Naive B cell (primary cell): ENCODE data around the gene NCS1. TPM values are rescaled to one million over a fixed set of nuclear protein-coding genes. Genes with fewer than 3 reads are reported as not detected.

Experiments
- ATAC-seq, 2 donors: fragments of 150-1000 bp; cut with Tn5 transposase; 2 replicates each; pipeline ENCODE4 v1.10.0; 2021; ENCODE audit warnings: low read depth in 2 of 2, mild to moderate bottlenecking in 2 of 2, moderate library complexity in 2 of 2
- DNase-seq: peaks from one replicate; pipeline ENCODE4 v3.0.0; 2022
- H3K27ac Mint-ChIP-seq, 6 donors: one replicate each; pipeline ENCODE4 v1.8.0; 2020 to 2022; ENCODE audit warnings: mild to moderate bottlenecking in 6 of 6, mixed read lengths in 6 of 6, moderate library complexity in 5 of 6, inconsistent platforms in 2 of 6
- H3K27me3 Mint-ChIP-seq, 3 donors: one replicate each; pipeline ENCODE4 v1.8.0; 2021 to 2022; ENCODE audit warnings: mixed read lengths in 3 of 3, mild to moderate bottlenecking in 1 of 3
- H3K36me3 Mint-ChIP-seq, 2 donors: one replicate each; pipeline ENCODE4 v1.8.0; 2020 to 2022; ENCODE audit warnings: mixed read lengths in 2 of 2, inconsistent platforms in 1 of 2, mild to moderate bottlenecking in 1 of 2
- H3K4me1 Mint-ChIP-seq, 3 donors: one replicate each; pipeline ENCODE4 v1.8.0; 2020 to 2022; ENCODE audit warnings: mixed read lengths in 3 of 3, inconsistent platforms in 1 of 3, mild to moderate bottlenecking in 1 of 3, moderate library complexity in 1 of 3
- H3K4me3 Mint-ChIP-seq, 8 donors: one replicate each; pipeline ENCODE4 v1.8.0; 2020 to 2022; ENCODE audit warnings: mild to moderate bottlenecking in 8 of 8, mixed read lengths in 8 of 8, moderate library complexity in 8 of 8, inconsistent platforms in 2 of 8
- H3K9me3 Mint-ChIP-seq, 7 donors: one replicate each; pipeline ENCODE4 v1.8.0; 2020 to 2022; ENCODE audit warnings: mixed read lengths in 7 of 7, mild to moderate bottlenecking in 5 of 7, inconsistent platforms in 2 of 7, moderate library complexity in 1 of 7
- polyA plus RNA-seq, 6 donors: library from polyadenylated mRNA; unstranded; fragments of 300-500 nt; fragmentation: Illumina TruSeq; gene quantifications; one replicate each; pipeline ENCODE4 v1.2.3, GENCODE V29; 2021; ENCODE audit warnings: low read depth in 6 of 6

NCS1 gene
- polyA plus RNA-seq, 6 donors from 2014 or later, result 0.04 TPM; not detected in 5

DNA sequence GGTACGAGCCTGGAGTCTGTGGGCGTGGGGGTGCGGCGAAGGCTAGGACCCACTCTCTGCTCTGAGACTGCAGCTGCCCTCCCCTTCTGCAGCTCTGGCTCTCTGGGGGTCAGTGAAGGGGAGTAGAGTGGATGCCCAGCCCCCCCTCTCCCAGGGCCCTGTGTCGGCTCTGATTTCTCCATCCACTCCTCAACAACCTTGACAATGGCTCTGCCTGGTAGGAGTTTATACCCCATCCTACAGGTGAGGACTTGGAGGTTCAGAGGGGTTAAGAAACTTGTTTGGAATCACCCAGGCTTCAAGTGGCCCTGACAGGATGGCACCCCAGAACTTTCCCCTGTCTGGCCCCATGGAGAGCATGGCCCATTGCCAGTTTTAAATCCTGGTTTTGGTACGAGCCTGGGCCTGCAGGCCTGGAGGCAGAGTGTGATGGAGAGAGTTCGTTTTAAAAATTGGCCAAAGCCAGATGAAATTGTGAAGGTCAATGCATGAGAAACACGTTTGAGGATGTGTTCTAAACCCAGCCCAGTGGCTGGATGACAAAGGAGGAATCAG, 22.3 kb downstream of the NCS1 start:
- no peaks in the 10 kb centered on the region for H3K4me1 Mint-ChIP-seq
- H3K36me3 Mint-ChIP-seq, result no peaks in the 10 kb centered on the region
- no peak for ATAC-seq
- no peak for DNase-seq
- H3K4me3 Mint-ChIP-seq, result no peak overlapping the region
- peaks cover 0 to 40% (median 27%) of the 10 kb centered on the region in 3 donors for H3K27me3 Mint-ChIP-seq
- H3K27ac Mint-ChIP-seq, result no peak overlapping the region
- H3K9me3 Mint-ChIP-seq, result no peaks in the 10 kb centered on the region

DNA sequence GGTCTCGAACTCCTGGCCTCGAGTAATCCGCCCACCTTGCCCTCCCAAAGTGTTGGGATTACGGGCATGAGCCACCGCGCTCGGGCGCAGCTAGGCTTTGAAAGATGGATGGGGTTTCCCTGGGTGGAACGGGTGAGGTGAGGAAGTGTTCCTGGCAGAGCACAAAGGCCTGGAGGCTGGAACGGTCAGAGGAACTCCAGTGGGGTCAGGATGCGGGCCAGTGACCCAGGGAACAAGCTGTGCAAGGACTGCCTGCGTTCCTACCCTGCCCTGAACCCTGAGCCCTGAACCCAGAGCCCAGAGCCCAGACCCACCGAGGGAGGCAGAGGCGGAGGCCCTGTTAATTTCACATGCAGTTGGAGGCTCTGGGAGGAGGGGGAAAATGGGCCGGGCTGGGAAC, 23.4 kb downstream of the NCS1 start:
- no peaks in the 10 kb centered on the region for H3K4me1 Mint-ChIP-seq
- ATAC-seq (no peak), DNase-seq (no peak)
- H3K27ac Mint-ChIP-seq, result no peak overlapping the region
- peaks cover 0 to 40% (median 27%) of the 10 kb centered on the region in 3 donors for H3K27me3 Mint-ChIP-seq
- no peaks in the 10 kb centered on the region for H3K9me3 Mint-ChIP-seq
- no peaks in the 10 kb centered on the region for H3K36me3 Mint-ChIP-seq
- no peak overlapping the region for H3K4me3 Mint-ChIP-seq

DNA sequence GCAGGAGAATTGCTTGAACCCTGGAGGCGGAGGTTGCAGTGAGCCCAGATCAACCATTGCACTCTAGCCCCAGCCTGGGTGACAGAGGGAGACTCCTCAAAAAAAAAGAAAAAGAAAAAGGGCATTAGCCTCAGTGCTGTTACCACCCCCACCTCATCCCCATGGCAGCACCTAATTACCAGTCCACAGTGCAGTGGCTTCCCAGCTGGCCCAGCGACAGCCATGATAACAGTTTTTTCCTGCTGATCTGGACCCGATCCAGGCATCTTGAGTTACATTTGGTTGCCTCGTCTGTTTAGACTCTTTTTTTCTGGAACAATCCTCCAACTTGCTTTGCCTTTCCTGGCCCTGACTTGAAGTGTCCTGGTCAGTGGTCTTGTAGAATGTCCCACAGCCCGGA, 24.4 kb downstream of the NCS1 start:
- Mint-ChIP-seq H3K27ac (no peak overlapping the region), H3K9me3 (no peaks in the 10 kb centered on the region), H3K27me3 (peaks cover 0 to 31% (median 23%) of the 10 kb centered on the region in 3 donors), H3K4me3 (no peak overlapping the region), H3K36me3 (no peaks in the 10 kb centered on the region), H3K4me1 (no peaks in the 10 kb centered on the region)
- DNase-seq (no peak), ATAC-seq (no peak)

DNA sequence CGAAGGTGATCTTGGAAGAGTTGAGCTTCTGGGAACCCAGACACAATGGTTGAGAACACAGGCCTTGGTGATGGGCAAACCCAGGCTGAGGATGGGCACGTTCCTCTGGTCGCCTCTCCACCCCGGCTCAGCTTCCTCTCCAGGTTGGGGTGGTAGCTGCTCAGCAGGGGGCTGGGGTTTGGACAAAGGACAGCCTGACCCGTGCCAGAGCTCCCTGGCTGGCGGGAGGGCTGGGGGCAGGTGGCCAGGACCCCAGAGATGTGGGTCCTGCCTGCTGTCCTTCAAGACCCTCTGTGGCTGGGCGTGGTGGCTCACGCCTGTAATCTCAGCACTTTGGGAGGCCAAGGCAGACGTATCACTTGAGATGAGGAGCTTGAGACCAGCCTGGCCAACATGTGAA, 25.2 kb downstream of the NCS1 start:
- DNase-seq (no peak), ATAC-seq (no peak)
- Mint-ChIP-seq H3K4me1 (no peaks in the 10 kb centered on the region), H3K9me3 (no peaks in the 10 kb centered on the region), H3K36me3 (no peaks in the 10 kb centered on the region), H3K27ac (no peak overlapping the region), H3K27me3 (peaks cover 0 to 25% (median 18%) of the 10 kb centered on the region in 3 donors), H3K4me3 (no peak overlapping the region)

DNA sequence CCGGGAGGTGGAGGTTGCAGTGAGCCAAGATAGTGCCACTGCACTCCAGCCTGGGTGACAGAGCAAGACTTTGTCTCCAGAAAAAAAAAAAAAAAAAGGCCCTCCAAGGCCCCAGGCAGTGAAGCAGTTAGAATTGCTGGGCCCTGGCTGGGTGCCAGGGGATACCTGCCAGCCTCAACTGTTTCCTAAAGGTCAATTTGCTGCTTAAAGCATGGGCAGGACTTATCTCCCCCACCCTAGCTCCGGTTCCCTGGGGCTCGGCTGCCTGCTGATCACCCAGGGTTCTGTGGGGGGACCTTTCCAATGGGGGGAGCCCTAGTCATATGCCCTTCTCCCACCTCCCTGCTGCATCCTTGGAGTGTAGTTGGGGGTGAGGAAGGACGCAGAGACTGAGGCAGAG, 25.7 kb downstream of the NCS1 start:
- Mint-ChIP-seq H3K36me3 (no peaks in the 10 kb centered on the region), H3K9me3 (no peaks in the 10 kb centered on the region), H3K27me3 (peaks cover 0 to 20% (median 13%) of the 10 kb centered on the region in 3 donors), H3K4me1 (no peaks in the 10 kb centered on the region), H3K4me3 (no peak overlapping the region), H3K27ac (no peak overlapping the region)
- no peak for DNase-seq
- no peak for ATAC-seq

DNA sequence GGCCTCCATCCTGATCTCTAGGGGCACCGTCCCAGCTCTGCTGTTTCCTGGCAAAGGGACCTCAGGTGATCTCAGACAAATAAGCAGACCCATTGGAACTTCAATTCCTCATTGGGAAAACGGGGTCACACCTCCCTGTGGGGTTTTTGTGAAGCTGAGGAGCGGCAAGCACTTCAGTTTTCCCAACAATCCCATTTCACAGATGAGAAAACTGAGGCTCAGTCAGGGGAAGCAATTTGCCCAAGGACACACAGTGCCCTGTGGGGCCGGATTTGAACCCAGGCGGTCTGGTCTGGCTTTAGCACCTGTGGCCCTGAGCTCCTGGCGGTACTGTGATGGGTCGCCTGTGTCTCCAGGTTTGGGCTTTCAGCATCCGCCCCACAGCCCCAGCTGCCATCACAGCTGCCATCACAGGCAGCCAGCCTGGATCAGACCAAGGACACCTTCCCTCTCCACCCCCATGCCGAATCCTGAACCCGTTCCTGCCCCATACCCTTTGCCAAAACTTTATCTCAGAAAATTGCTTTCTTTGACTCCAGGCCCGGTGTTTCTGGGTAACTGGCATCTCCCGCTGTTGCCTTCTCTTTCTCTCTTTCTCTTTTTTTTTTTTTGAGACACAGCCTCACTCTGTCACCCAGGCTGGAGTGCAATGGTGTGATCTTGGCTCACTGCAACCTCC, 26.4 kb downstream of the NCS1 start:
- Mint-ChIP-seq H3K9me3 (no peaks in the 10 kb centered on the region), H3K27me3 (peaks cover 0 to 12% (median 5%) of the 10 kb centered on the region in 3 donors), H3K4me3 (no peak overlapping the region), H3K4me1 (no peaks in the 10 kb centered on the region), H3K36me3 (no peaks in the 10 kb centered on the region), H3K27ac (peak overlapping the region in 2 of 6 donors; percentile 56 to 80)
- ATAC-seq, result no peak
- no peak for DNase-seq

DNA sequence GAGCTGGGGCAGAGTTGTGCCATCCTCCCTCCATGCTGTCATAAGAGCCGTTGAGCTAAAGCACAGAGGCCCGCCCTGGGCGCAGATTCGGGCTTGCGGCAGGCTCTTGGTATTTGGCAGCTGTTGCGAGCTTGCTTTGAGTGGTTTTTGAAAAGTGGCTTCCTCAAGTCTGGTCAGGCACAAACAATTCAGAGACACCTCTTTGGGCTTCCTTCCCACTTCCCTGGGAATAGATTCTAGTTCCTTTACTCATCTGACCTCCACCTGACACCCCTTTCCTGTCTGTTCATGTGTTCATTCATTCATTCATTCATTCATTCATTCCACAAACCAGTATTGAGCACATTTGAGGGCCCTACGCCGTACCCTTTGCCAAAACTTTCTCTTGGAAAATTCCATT, 27.4 kb downstream of the NCS1 start:
- ATAC-seq (no peak), DNase-seq (no peak)
- H3K27me3 Mint-ChIP-seq, result peaks cover 2 to 6% (median 3%) of the 10 kb centered on the region in 3 donors
- no peaks in the 10 kb centered on the region for H3K9me3 Mint-ChIP-seq
- no peaks in the 10 kb centered on the region for H3K4me1 Mint-ChIP-seq
- H3K4me3 Mint-ChIP-seq, result no peak overlapping the region
- no peak overlapping the region for H3K27ac Mint-ChIP-seq
- H3K36me3 Mint-ChIP-seq, result no peaks in the 10 kb centered on the region

DNA sequence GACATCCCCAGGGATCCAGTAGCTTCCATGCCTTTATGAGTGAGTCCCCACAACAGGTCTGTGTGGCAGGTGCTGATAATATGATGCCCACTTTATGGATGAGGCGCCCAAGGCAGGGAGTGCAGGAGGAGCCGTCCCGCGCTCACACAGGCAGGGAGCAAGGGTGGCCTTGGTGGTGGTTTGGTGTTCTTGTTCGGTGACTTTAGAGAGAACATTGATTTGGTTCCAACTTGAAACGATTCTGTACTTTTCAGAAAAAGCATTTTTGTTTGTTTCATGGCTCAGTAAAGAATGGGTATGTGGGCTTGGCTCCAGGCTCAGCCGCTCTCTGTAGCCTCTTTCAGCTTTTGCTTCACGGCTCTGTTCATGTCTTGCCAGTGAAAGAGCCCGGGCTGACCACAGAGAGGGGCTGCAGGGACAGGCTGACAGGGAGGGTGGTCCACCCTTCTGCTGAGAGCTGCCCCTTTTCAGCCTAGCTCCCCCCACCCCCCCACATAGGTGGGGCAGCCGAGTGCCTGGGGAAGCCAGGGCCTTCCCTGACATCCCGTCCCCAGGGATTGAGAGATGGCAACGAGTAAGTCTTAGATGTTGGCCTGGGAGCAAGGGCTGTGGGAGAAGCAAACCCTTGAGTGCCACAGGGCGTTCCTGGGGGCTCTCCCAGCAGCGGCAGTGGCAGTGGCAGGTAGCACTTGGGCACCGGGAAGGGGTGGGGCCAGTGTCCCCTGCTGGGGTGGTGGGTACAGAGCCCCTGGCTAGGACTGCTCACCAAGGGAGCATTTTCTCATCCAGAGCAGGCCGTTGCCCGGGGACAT, 28.0 kb downstream of the NCS1 start:
- DNase-seq, result no peak
- ATAC-seq, result no peak
- Mint-ChIP-seq H3K27me3 (peaks cover 0 to 9% (median 4%) of the 10 kb centered on the region in 3 donors), H3K4me3 (peak overlapping the region in 1 of 8 donors; percentile 56), H3K4me1 (no peaks in the 10 kb centered on the region), H3K27ac (peak overlapping the region in 1 of 6 donors; percentile 56), H3K9me3 (peaks cover 0 to 2% (median 0%) of the 10 kb centered on the region in 7 donors), H3K36me3 (no peaks in the 10 kb centered on the region)

DNA sequence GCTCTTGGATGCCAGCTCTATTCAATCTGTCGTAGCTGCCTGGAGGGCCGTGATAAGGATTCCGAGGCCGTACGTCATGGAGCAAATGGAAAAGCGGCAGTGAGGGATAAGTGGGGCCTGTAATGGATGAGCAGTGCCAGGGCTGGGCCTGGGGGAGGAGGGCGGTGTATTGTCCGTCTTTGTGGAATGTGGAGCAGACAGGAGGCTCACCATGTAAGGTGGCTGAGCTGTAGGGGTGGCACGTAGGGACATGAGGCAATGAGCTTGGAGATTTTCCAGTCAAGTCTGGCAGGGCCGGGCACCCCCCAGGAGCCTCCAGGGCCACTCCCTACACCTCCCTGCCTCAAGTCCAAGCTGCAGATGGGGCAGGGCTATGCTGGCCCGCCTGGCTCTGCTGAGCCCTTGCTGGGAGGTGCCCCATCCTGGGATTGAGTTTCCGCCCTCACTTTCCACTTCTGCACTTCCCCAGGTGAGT, 29.2 kb downstream of the NCS1 start:
- DNase-seq, result no peak
- Mint-ChIP-seq H3K9me3 (peaks cover 0 to 2% (median 0%) of the 10 kb centered on the region in 7 donors), H3K4me3 (peak overlapping the region in 1 of 8 donors; percentile 42), H3K36me3 (no peaks in the 10 kb centered on the region), H3K27me3 (peaks cover 0 to 9% (median 4%) of the 10 kb centered on the region in 3 donors), H3K4me1 (no peaks in the 10 kb centered on the region), H3K27ac (no peak overlapping the region)
- no peak for ATAC-seq

DNA sequence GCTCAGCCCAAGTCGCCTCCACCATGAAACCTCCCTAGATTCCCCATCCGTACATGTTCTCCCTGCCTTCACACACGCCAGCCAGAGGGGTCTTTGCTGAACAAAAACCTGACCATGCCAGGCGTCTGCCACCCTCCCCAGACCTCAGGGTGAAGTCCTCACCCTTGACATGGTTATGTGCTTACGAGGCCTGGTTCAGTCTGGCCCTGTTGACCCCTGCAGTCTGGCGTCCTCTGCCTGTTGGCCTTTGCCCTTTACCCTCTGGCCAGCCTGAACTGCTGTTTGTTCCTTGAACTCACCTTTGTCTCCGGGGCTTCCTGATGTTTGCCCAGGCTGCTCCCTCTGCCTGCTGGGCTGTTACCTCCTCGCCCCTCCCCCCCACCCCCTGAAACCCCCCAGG, 29.8 kb downstream of the NCS1 start:
- DNase-seq (no peak), ATAC-seq (no peak)
- no peak overlapping the region for H3K27ac Mint-ChIP-seq
- peaks cover 0 to 2% (median 0%) of the 10 kb centered on the region in 7 donors for H3K9me3 Mint-ChIP-seq
- no peak overlapping the region for H3K4me3 Mint-ChIP-seq
- H3K27me3 Mint-ChIP-seq, result peaks cover 0 to 9% (median 4%) of the 10 kb centered on the region in 3 donors
- no peaks in the 10 kb centered on the region for H3K4me1 Mint-ChIP-seq
- H3K36me3 Mint-ChIP-seq, result no peaks in the 10 kb centered on the region

DNA sequence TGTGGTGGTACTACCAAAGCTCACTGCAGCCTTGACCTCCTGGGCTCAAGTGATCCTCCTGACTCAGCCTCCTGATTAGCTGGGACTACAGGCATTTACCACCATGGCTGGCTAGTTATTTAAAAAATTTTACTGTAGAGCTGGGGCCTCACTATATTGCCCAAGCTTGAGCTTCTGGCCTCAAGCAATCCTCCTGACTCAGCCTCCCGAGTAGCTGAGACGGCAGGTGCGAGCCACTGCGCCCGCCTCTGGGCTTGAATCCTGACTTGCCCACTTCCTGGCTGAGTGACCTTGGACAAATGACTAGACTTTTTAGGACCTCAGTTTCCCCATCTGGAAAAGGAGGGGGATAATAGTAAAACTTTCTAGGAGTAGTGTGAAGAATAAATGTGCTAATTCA, 32.1 kb downstream of the NCS1 start:
- peaks cover 4 to 32% (median 15%) of the 10 kb centered on the region in 3 donors for H3K27me3 Mint-ChIP-seq
- H3K4me1 Mint-ChIP-seq, result no peaks in the 10 kb centered on the region
- H3K4me3 Mint-ChIP-seq, result no peak overlapping the region

DNA sequence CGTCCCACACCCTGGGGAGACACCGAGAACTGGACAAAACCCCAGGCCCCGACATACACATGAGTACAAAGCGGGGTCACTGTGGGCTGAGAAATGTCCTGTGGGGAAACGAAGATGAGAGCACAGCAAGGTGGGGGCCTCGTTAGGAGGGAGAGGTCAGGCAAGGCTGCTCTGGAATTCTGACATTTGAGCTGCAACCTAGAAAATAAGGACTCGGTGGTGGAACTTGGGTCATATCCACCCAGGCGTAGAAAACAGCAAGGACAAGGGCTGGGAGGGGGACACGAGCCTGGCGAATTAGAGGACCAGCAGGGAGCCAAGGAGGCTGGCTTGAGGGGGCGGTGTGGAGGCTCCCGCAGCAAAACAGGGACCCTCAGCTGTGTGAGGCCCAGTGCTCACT, 32.8 kb downstream of the NCS1 start:
- H3K27ac Mint-ChIP-seq, result no peak overlapping the region
- no peak for ATAC-seq
- no peak overlapping the region for H3K4me3 Mint-ChIP-seq
- DNase-seq, result no peak
- peaks cover 0 to 2% (median 0%) of the 10 kb centered on the region in 7 donors for H3K9me3 Mint-ChIP-seq
- H3K36me3 Mint-ChIP-seq, result no peaks in the 10 kb centered on the region
- H3K27me3 Mint-ChIP-seq, result peaks cover 4 to 38% (median 21%) of the 10 kb centered on the region in 3 donors
- no peaks in the 10 kb centered on the region for H3K4me1 Mint-ChIP-seq

More for the DNA sequence above, 32.1 kb downstream of the NCS1 start:
- H3K9me3 Mint-ChIP-seq, result peaks cover 0 to 2% (median 0%) of the 10 kb centered on the region in 7 donors
- H3K36me3 Mint-ChIP-seq, result no peaks in the 10 kb centered on the region
- ATAC-seq (no peak), DNase-seq (no peak)
- H3K27ac Mint-ChIP-seq, result no peak overlapping the region

DNA sequence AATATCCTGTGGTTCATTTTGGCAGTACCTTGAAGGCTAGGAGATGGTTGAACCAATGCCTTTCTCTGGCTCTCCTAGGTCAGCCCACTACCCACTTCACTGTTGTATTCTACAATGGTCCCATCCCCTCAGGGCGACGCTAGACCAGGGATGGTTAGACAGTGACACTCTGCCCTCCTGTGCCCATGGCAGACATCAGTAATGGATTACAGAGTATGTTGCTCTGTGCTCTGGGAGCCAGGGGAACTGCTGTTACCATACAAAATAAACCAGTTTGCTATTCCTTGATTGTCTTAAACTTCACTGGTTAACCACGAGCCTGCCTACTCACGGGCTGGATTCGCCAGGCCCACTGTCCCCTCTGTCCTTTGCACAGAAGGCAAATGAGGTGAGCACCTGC, 33.7 kb downstream of the NCS1 start:
- Mint-ChIP-seq H3K36me3 (no peaks in the 10 kb centered on the region), H3K27ac (no peak overlapping the region), H3K27me3 (peaks cover 4 to 42% (median 25%) of the 10 kb centered on the region in 3 donors), H3K9me3 (peaks cover 0 to 2% (median 0%) of the 10 kb centered on the region in 7 donors), H3K4me3 (no peak overlapping the region), H3K4me1 (no peaks in the 10 kb centered on the region)
- ATAC-seq (no peak), DNase-seq (no peak)
